GM12891 (cell line): Measurements from ENCODE around the gene SLC22A31.

Experiments
- PAX5 ChIP-seq: IDR thresholded peaks from 2 replicates; pipeline ENCODE4 v1.6.1; 2011; ENCODE audit warnings: low read length, moderate library complexity, mild to moderate bottlenecking; ENCODE audit not compliant: insufficient read depth, severe bottlenecking
- POLR2A ChIP-seq: IDR thresholded peaks from 2 replicates; pipeline ENCODE4 v1.6.1; 2011; ENCODE audit warnings: low read depth, low read length, control low read depth
- POLR2AphosphoS5 ChIP-seq: IDR thresholded peaks from 2 replicates; pipeline ENCODE4 v1.6.1; 2011; ENCODE audit warnings: low read depth, low read length, control low read depth
- TAF1 ChIP-seq: IDR thresholded peaks from 2 replicates; pipeline ENCODE4 v1.6.1; 2011; ENCODE audit warnings: low read depth, low read length, control low read depth

DNA sequence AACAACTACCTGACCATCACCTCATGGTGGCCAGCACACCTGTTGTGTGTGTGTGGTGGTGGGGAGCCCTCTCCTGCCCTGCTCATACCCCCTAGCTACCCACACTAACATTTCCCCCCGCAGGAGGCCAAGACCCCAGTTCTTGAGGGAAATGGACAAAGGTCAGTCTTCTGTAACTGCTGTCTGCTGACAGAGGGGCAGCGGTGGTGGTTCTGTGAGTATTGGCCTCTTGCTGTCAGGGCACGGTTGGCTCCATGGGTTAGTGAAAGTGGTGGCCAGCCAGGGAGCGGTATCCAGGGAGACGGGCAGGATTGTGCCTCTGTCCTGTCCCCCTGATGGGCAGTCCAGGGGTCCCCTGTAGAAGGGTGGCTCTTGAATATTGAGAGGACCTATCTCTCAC is 43.3 kb upstream of the SLC22A31 start:
- TF ChIP-seq POLR2AphosphoS5 (no peak), PAX5 (no peak), TAF1 (no peak), POLR2A (no peak)
